HL-60 (cell line): Measurements from ENCODE around the gene EML5.

Experiments
- DNase-seq, 2 experiments: peaks; one replicate each; pipeline ENCODE4 v3.0.0-alpha.2; 2010 to 2020; ENCODE audit warnings: low read depth in 1 of 2, low spot score in 1 of 2
- H3K27ac ChIP-seq: fragments of 250-450 bp; sonication (Bioruptor Pico); replicated peaks from 2 replicates; pipeline ENCODE4 v1.5.1; 2020; ENCODE audit warnings: mild to moderate bottlenecking, moderate library complexity
- H3K27me3 ChIP-seq: fragments of 250-450 bp; sonication (Bioruptor Pico); 2 replicates; pipeline ENCODE4 v1.5.1; 2021; ENCODE audit warnings: mild to moderate bottlenecking, moderate library complexity; ENCODE audit not compliant: insufficient read depth, poor library complexity, severe bottlenecking
- H3K4me3 ChIP-seq: replicated peaks from 2 replicates; pipeline ENCODE4 v1.5.1; 2011; ENCODE audit warnings: mild to moderate bottlenecking, control low read depth, low read length; ENCODE audit not compliant: insufficient read depth
- GABPA ChIP-seq: IDR thresholded peaks from 2 replicates; pipeline ENCODE4 v1.6.1; 2012; ENCODE audit warnings: low read depth
- POLR2AphosphoS5 ChIP-seq: IDR thresholded peaks from 2 replicates; pipeline ENCODE4 v1.6.1; 2012; ENCODE audit warnings: low read depth
- REST ChIP-seq: IDR thresholded peaks from 2 replicates; pipeline ENCODE4 v1.6.1; 2012; ENCODE audit warnings: low read depth; ENCODE audit not compliant: insufficient replicate concordance
- SPI1 ChIP-seq: IDR thresholded peaks from 2 replicates; pipeline ENCODE4 v1.6.1; 2012; ENCODE audit warnings: low read depth, mild to moderate bottlenecking, borderline replicate concordance
- TF ChIP-seq, protein P1 (sequence below): IDR thresholded peaks from one replicate; pipeline ENCODE4 v1.5.1; 2011; ENCODE audit warnings: low read length, control low read depth, inconsistent platforms; ENCODE audit not compliant: insufficient read depth

EML5 gene

GRCh38 chr14:88607829-88608228 lies 184.9 kb downstream of the EML5 start:
- Histone ChIP-seq H3K27ac (no peak overlapping the region), H3K4me3 (no peak overlapping the region), H3K27me3 (no peaks in the 10 kb centered on the region)
- no peak for TF ChIP-seq GABPA
- TF ChIP-seq, protein P1, sequence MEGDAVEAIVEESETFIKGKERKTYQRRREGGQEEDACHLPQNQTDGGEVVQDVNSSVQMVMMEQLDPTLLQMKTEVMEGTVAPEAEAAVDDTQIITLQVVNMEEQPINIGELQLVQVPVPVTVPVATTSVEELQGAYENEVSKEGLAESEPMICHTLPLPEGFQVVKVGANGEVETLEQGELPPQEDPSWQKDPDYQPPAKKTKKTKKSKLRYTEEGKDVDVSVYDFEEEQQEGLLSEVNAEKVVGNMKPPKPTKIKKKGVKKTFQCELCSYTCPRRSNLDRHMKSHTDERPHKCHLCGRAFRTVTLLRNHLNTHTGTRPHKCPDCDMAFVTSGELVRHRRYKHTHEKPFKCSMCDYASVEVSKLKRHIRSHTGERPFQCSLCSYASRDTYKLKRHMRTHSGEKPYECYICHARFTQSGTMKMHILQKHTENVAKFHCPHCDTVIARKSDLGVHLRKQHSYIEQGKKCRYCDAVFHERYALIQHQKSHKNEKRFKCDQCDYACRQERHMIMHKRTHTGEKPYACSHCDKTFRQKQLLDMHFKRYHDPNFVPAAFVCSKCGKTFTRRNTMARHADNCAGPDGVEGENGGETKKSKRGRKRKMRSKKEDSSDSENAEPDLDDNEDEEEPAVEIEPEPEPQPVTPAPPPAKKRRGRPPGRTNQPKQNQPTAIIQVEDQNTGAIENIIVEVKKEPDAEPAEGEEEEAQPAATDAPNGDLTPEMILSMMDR, result no peak
- no peak for TF ChIP-seq SPI1
- no peak for TF ChIP-seq POLR2AphosphoS5
- no peak for DNase-seq

GRCh38 chr14:88605594-88605993 lies 187.2 kb downstream of the EML5 start:
- Histone ChIP-seq H3K27me3 (no peaks in the 10 kb centered on the region), H3K27ac (no peak overlapping the region), H3K4me3 (no peak overlapping the region)
- no peak for DNase-seq
- TF ChIP-seq POLR2AphosphoS5 (no peak), SPI1 (no peak), GABPA (no peak)
- TF ChIP-seq, protein P1, result no peak

- H3K4me3 ChIP-seq, result no peak overlapping the region
- TF ChIP-seq SPI1 (no peak), GABPA (no peak), POLR2AphosphoS5 (no peak), REST (no peak)
- TF ChIP-seq, protein P1, result no peak
- no peaks in the 10 kb centered on the region for H3K27me3 ChIP-seq
- no peak for DNase-seq
- H3K27ac ChIP-seq, result no peak overlapping the region
These were observed 188.5 kb downstream of the EML5 start for GRCh38 chr14:88604212-88604611.

GRCh38 chr14:88599761-88600439 lies 192.9 kb downstream of the EML5 start:
- Histone ChIP-seq H3K27ac (no peak overlapping the region), H3K27me3 (no peaks in the 10 kb centered on the region), H3K4me3 (no peak overlapping the region)
- DNase-seq, result no peak
- no peak for TF ChIP-seq POLR2AphosphoS5
- TF ChIP-seq GABPA, result no peak
- TF ChIP-seq REST, result no peak
- TF ChIP-seq, protein P1, result no peak
- TF ChIP-seq SPI1, result no peak
